Stimulated activated CD8-positive, alpha-beta memory T cell treated with anti-CD3 and anti-CD28 coated beads, Interleukin-15, amount 100 ng/mL, for 4 hours (primary cell): ENCODE results near the gene GALNTL6.
"Not testable (repeated sequence)": the region's sequence is repeated elsewhere in the genome, so short reads cannot be mapped to it uniquely, and the experiment has no call there.

ENCODE experiments used
- DNase-seq, 2 donors: peaks; one replicate each; pipeline ENCODE4 v3.0.0-alpha.2; 2020; ENCODE audit warnings: low read depth in 2 of 2

Gene GALNTL6

DNA sequence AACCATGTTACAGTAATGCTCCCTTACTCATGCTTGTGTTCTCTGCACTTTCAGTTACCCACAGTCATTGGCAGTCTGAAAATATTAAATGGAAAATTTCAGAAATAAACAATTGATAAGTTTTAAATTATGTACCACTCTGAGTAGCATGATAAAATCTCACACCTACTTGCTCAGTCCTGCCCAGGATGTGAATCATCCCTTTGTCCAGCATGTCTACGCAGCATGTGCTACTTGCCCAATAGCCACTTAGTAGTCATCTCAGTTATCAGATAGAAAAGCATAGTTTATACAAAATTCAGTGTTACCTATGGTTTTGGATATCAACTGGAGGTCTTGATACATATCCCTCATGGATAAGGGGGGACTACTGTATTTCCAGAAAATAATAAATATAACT is 577.1 kb downstream of the GALNTL6 start:
- DNase-seq = no peak

DNA sequence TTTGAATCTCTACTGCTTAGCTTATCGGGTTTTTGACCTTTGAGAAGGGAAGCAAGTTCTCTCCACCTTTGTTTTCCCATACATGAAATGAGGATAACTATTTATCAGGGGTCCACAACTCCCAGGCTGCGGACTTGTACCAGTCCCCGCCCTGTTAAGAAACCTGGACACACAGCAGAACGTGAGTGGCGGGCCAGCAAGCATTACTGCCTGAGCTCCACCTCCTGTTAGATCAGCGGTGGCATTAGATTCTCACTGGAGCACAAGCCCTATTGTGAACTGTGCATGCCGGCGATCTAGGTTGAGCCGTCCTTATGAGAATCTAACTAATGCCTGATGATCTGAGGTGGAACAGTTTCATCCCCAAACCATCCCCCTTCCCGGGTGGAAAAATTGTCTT is 579.5 kb downstream of the GALNTL6 start:
- DNase-seq = no peak

DNA sequence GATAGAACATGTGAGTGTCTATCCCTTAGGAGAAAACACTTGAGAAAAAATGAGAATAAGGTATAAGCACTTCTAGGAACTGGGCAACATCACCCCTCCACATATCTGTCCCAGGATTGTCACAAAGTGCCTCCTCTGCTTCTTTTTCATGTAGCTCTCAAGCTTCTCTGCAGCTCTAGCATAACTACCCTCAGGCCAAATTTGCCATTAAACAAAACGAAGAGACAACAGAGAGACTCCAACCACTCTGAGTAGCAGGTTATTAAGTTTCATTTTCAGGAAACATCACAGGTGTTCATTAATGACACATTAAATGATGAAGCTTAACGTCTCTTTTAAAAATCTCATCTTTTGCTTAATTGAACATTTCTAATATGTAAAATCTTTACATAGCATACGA is 580.0 kb downstream of the GALNTL6 start:
- no peak for DNase-seq

- DNase-seq = no peak
Observed at GRCh38 chr4:172404676-172405075, 591.5 kb downstream of the GALNTL6 start.

DNA sequence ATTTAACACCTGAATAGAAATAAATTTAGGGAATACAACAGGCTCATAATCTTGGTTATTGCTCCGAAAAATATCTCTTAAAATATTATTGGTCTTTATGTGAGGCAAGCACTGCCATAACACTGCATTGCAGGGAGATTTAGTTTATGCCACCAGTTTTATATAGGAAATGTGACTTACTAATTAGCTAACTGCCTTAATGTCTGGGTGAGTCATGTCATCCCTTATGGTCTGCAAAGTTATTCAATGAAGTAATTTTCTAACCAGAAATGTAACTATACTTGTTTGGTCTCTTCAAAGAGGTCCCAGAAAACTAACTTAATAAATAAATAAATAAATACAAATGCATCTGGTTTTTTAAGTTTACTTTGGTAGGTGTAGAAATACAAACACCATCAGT is 597.2 kb downstream of the GALNTL6 start:
- no peak for DNase-seq

DNA sequence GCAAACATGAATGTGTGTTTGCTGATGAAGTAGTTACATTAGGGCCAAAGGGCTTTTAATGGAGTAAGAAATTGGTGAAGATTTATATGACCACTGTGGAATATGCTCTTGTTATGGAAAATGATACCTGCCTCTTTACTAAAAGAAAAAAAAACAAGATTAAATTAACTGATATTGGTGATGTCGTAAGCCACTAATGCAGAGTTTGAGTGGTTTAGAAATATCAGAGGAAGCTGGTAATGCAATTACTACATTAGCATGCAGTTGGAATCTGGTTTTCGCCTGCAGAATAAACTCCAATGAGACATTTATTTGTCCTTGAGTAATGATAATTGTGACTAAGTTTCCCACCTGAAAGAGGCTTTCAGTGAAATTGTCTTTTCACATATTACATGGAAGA is 597.9 kb downstream of the GALNTL6 start:
- DNase-seq = no peak

GRCh38 chr4:172412851-172413580 is 599.8 kb downstream of the GALNTL6 start:
- no peak for DNase-seq

GRCh38 chr4:172428979-172429378 is 615.8 kb downstream of the GALNTL6 start:
- not testable (repeated sequence) for DNase-seq

GRCh38 chr4:172480471-172480870 is 667.3 kb downstream of the GALNTL6 start:
- no peak for DNase-seq

- no peak for DNase-seq
Observed at GRCh38 chr4:172481802-172482508, 668.8 kb downstream of the GALNTL6 start.

DNA sequence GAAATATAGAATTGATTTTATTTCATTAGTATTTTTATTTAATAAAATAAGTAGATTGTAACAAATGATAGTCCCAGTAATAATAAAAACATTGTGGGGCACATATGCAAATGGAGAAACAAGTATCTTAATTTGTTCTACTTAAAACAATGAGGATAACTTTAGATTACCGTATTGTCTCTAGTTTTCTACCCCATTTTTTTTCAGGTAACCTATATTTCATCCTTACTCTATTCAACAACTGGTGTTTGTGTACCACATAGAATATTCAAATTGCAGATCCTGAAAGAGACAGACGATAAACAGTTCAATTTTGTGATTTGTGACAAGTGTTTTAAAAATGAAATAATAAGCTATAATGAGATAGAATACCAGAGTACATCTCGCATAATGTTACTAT is 671.8 kb downstream of the GALNTL6 start:
- no peak for DNase-seq

GRCh38 chr4:172486531-172486930 is 673.3 kb downstream of the GALNTL6 start:
- DNase-seq = no peak

DNA sequence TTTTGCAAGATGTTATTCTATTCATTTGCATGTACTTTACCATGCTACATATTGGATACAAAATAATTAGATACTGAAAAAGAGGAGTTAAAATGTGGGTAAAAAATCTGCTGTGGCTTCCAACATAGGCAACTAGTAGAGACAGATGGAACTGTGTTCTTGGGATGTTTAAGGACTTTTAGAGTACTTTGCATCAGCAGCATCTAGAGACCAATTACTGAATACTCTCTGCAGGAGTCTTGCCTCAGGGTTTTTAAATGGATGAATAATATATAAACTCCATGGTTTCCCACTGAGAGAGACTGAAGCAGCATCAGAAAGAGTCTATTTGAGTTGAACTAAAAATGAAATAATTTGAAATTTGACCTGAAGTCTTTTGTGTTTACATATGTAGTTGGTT is 676.7 kb downstream of the GALNTL6 start:
- DNase-seq = no peak

- no peak for DNase-seq
Observed at GRCh38 chr4:172495769-172496168, 682.6 kb downstream of the GALNTL6 start.

- DNase-seq = no peak
Observed at GRCh38 chr4:172497321-172497720, 684.1 kb downstream of the GALNTL6 start.

DNA sequence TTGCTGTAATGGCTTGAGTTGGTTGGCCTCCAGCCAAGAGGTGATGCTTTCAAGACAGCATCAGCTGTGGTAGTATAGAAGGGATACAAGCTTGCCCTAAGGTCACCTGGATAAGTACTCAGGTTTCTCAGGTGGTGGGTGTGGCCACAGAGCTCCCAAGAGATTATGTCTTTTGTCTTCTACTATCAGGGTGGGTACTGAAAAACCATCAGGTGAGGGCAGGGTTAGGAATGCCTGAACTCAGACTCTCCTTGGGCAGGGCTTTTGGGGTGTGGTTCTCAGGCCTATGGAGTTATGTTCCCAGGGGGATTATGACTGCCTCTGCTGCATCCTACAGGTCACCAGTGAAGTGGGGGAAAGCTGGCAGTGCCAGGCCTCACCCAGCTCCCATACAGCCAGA is 700.8 kb downstream of the GALNTL6 start:
- DNase-seq = no peak

- DNase-seq = no peak
Observed at GRCh38 chr4:172514801-172515200, 701.6 kb downstream of the GALNTL6 start.

GRCh38 chr4:172515266-172515879 is 702.2 kb downstream of the GALNTL6 start:
- no peak for DNase-seq

DNA sequence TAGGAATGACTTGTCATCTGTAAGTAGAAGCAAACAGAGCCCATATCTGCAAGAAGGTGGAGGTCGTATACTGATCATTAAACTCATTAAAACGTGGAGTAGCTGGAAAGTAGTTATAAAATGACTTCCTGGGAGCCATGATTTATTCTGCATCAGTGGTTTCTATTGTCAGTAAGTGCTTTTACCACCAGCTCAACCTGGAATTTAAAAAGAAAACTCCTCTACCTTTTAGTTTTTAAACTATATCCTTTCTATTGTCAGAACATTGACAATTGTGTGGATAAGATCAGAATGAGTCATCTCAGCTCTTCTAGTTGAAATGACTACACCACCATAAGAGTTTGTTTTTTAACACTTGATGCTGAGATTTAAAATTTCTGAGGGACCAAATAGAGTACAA is 704.2 kb downstream of the GALNTL6 start:
- no peak for DNase-seq

GRCh38 chr4:172521248-172521647 is 708.0 kb downstream of the GALNTL6 start:
- no peak for DNase-seq

DNA sequence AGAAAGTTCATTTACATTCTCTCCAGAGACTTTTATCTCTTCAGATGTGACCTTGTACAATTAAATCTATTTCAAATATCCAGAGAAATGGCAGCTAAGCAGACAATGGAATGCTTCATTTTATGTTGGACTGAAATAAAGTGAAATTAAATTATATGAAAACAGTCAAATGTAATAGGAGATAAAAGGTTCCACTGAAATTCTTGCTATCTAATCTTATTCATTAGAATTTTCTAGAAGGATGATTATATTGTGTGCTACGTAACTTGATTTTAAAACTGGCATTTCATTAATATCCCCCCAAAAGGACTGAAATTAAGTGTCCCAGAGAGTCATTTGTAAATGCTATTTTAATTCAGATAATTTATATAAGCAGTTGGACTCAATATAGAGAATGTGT is 708.5 kb downstream of the GALNTL6 start:
- no peak for DNase-seq

DNA sequence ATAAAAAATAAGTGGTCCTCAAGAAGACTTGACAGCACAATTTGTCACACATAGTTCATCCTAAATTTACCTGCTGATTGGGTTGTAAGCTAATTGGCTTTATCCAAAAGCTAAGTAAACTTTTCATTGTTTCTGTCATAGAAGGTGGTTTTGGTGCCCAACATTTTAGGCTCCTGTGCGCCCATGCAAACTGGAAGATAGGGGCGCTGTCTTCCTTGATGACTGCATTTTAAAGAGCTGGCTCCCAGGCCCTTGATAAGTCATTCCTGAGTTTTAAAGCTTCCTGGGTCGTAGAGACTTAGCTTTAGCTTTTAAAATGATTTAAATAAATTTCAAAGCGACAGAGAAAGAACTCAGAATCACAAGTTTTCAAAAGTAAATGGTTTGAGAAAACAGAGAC is 730.0 kb downstream of the GALNTL6 start:
- no peak for DNase-seq

DNA sequence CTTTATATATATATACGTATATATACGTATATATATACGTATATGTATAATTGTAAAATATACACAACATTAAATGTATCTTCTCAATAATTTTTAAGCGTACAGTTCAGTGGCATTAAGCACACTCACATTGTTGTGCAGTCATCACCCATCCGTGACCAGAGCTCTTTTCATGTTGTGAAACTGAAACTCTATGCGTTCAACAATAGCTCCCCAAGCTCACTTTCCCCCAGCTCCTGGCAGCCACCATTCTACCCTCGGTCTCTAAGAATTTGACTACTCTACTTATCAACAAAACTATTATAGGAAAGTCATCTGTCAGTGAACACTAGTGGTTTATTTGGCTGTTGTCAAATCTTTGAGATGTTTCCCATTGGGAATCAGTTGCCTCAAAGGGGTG is 733.6 kb downstream of the GALNTL6 start:
- no peak for DNase-seq
